HG03159 (cell line): Measurements from ENCODE around the gene ROPN1L.

Experiments
- ATAC-seq: cut with Tn5 transposase; IDR thresholded peaks from one replicate; pipeline ENCODE4 v1.9.1; 2021; ENCODE audit warnings: mild to moderate bottlenecking, moderate library complexity; ENCODE audit not compliant: unreplicated experiment

ROPN1L gene

GRCh38 chr5:10427201-10427600 lies 14.5 kb upstream of the ROPN1L start:
- no peak for ATAC-seq

GRCh38 chr5:10427978-10428377 lies 13.7 kb upstream of the ROPN1L start:
- no peak for ATAC-seq

GRCh38 chr5:10431415-10431814 lies 10.3 kb upstream of the ROPN1L start:
- ATAC-seq, result no peak

GRCh38 chr5:10432059-10433008 lies 9.3 kb upstream of the ROPN1L start:
- no peak for ATAC-seq

GRCh38 chr5:10434392-10434791 lies 7.3 kb upstream of the ROPN1L start:
- ATAC-seq, result no peak

GRCh38 chr5:10438301-10438700 lies 3.4 kb upstream of the ROPN1L start:
- ATAC-seq, result no peak

- no peak for ATAC-seq
Observed at GRCh38 chr5:10439692-10440091, 2.0 kb upstream of the ROPN1L start.

- ATAC-seq, result no peak
Observed at GRCh38 chr5:10440367-10440990, 1.2 kb upstream of the ROPN1L start.

GRCh38 chr5:10441992-10442435 lies 335 bp downstream of the ROPN1L start:
- ATAC-seq, result peak; percentile 39

GRCh38 chr5:10442576-10442975 lies 897 bp downstream of the ROPN1L start:
- ATAC-seq, result no peak

- ATAC-seq, result no peak
Observed at GRCh38 chr5:10445352-10445751, 3.7 kb downstream of the ROPN1L start.

GRCh38 chr5:10446490-10446889 lies 4.8 kb downstream of the ROPN1L start:
- ATAC-seq, result no peak

GRCh38 chr5:10447041-10447440 lies 5.4 kb downstream of the ROPN1L start:
- no peak for ATAC-seq

- ATAC-seq, result no peak
Observed at GRCh38 chr5:10448754-10449360, 7.2 kb downstream of the ROPN1L start.

GRCh38 chr5:10451137-10451824 lies 9.6 kb downstream of the ROPN1L start:
- ATAC-seq, result no peak

- peak; percentile 68 for ATAC-seq
Observed at GRCh38 chr5:10452768-10453331, 11.2 kb downstream of the ROPN1L start.

GRCh38 chr5:10453545-10453944 lies 11.9 kb downstream of the ROPN1L start:
- no peak for ATAC-seq

- ATAC-seq, result no peak
Observed at GRCh38 chr5:10454591-10455276, 13.1 kb downstream of the ROPN1L start.

GRCh38 chr5:10455277-10455670 lies 13.6 kb downstream of the ROPN1L start:
- no peak for ATAC-seq
